Fibroblast of pulmonary artery (primary cell): ENCODE measurements around the gene HADHA.

Source experiments
- DNase-seq: peaks from one replicate; pipeline ENCODE4 v3.0.0-alpha.2; 2010; ENCODE audit warnings: low read depth
- H3K4me3 ChIP-seq: replicated peaks from 2 replicates; pipeline ENCODE4 v1.5.1; 2011; ENCODE audit warnings: low read depth, mild to moderate bottlenecking, control low read depth, low read length, moderate library complexity
- TF ChIP-seq, protein P1 (sequence below): IDR thresholded peaks from 2 replicates; pipeline ENCODE4 v1.5.1; 2011; ENCODE audit warnings: mild to moderate bottlenecking, control low read depth, low read length, inconsistent platforms; ENCODE audit errors: missing control alignments

Gene HADHA

GRCh38 chr2:26281226-26281625 lies 36.8 kb upstream of the HADHA start:
- TF ChIP-seq, protein P1, sequence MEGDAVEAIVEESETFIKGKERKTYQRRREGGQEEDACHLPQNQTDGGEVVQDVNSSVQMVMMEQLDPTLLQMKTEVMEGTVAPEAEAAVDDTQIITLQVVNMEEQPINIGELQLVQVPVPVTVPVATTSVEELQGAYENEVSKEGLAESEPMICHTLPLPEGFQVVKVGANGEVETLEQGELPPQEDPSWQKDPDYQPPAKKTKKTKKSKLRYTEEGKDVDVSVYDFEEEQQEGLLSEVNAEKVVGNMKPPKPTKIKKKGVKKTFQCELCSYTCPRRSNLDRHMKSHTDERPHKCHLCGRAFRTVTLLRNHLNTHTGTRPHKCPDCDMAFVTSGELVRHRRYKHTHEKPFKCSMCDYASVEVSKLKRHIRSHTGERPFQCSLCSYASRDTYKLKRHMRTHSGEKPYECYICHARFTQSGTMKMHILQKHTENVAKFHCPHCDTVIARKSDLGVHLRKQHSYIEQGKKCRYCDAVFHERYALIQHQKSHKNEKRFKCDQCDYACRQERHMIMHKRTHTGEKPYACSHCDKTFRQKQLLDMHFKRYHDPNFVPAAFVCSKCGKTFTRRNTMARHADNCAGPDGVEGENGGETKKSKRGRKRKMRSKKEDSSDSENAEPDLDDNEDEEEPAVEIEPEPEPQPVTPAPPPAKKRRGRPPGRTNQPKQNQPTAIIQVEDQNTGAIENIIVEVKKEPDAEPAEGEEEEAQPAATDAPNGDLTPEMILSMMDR: no peak
- no peak for DNase-seq
- no peak overlapping the region for H3K4me3 ChIP-seq

GRCh38 chr2:26279886-26280285 lies 35.5 kb upstream of the HADHA start:
- no peak for DNase-seq
- TF ChIP-seq, protein P1: no peak
- H3K4me3 ChIP-seq: no peak overlapping the region

GRCh38 chr2:26276484-26277227 lies 32.2 kb upstream of the HADHA start:
- DNase-seq: no peak
- H3K4me3 ChIP-seq: no peak overlapping the region
- TF ChIP-seq, protein P1: no peak

- peak; percentile 99 for DNase-seq
- TF ChIP-seq, protein P1: no peak
- peak overlapping the region; percentile 9 for H3K4me3 ChIP-seq
Measured at GRCh38 chr2:26274058-26274613, 29.7 kb upstream of the HADHA start.

GRCh38 chr2:26273501-26273900 lies 29.1 kb upstream of the HADHA start:
- peak; percentile 25 for DNase-seq
- TF ChIP-seq, protein P1: no peak
- H3K4me3 ChIP-seq: no peak overlapping the region

DNA sequence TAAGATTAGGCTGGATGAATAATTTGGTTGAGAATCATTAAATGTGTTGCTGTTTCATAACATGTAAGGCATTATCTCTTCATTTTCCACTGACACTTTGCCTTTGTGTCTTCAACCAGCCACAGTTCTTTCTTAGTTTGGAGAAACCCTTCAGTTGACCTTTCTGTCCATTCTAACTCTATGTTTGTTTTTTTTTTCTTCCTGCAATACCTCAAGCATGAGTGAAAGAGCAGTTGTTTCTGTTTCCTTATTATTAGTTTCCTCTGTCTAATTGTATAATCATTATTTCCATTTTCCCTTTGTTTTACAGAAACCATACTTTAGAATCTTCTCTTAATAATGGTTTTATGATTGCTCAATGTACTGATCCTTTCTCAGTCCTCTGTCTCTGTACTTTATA lies 25.9 kb upstream of the HADHA start:
- no peak overlapping the region for H3K4me3 ChIP-seq
- no peak for DNase-seq

More for the DNA sequence above, 25.9 kb upstream of the HADHA start:
- TF ChIP-seq, protein P1: no peak
